Omental fat pad (tissue), 4 donors: ENCODE measurements around the gene CGRRF1. TPM values are rescaled to one million over a fixed set of nuclear protein-coding genes. Genes with fewer than 3 reads are reported as not detected.

Experiments used
- ATAC-seq: fragments of 150-250 bp; one replicate; pipeline ENCODE4 v1.9.1; 2016; ENCODE audit warnings: mild to moderate bottlenecking, moderate library complexity; ENCODE audit not compliant: low FRiP score
- DNase-seq: peaks from one replicate; pipeline ENCODE4 v3.0.0-alpha.2; 2019; ENCODE audit warnings: low spot score
- CTCF ChIP-seq, 3 donors: fragments of 450-650 bp; IDR thresholded peaks; one replicate each; pipeline ENCODE4 v1.5.1; 2016 to 2017; ENCODE audit warnings: antibody characterized with exemption in 3 of 3, mild to moderate bottlenecking in 3 of 3, moderate library complexity in 2 of 3
- total RNA-seq, 4 donors: library from RNA; depleted of rRNA; stranded (reverse); fragments of >200 nt; gene quantifications; one replicate each; pipeline ENCODE4 v1.1.0, GENCODE V29; 2016

CGRRF1 gene
- total RNA-seq, 4 donors from 2014 or later, result 18.0 to 21.8 (median 18.9) TPM

- no peak for ATAC-seq
- DNase-seq, result no peak
- no peak for TF ChIP-seq CTCF (IDR thresholded peaks at IDR 0.05)
Measured at GRCh38 chr14:54481695-54482094, 28.0 kb upstream of the CGRRF1 start.

GRCh38 chr14:54483073-54483745 is 26.5 kb upstream of the CGRRF1 start:
- DNase-seq (no peak), ATAC-seq (no peak)
- TF ChIP-seq CTCF (IDR thresholded peaks at IDR 0.05), result no peak

GRCh38 chr14:54483846-54484245 is 25.9 kb upstream of the CGRRF1 start:
- TF ChIP-seq CTCF (IDR thresholded peaks at IDR 0.05), result no peak
- no peak for DNase-seq
- ATAC-seq, result no peak

- DNase-seq, result no peak
- no peak for ATAC-seq
- no peak for TF ChIP-seq CTCF (IDR thresholded peaks at IDR 0.05)
Measured at GRCh38 chr14:54486685-54487084, 23.0 kb upstream of the CGRRF1 start.

GRCh38 chr14:54487771-54488170 is 21.9 kb upstream of the CGRRF1 start:
- TF ChIP-seq CTCF (IDR thresholded peaks at IDR 0.05), result no peak
- no peak for ATAC-seq
- DNase-seq, result no peak

- ATAC-seq, result no peak
- DNase-seq, result no peak
- no peak for TF ChIP-seq CTCF (IDR thresholded peaks at IDR 0.05)
Measured at GRCh38 chr14:54488318-54488645, 21.4 kb upstream of the CGRRF1 start.

GRCh38 chr14:54488646-54489317 is 20.9 kb upstream of the CGRRF1 start, which contains the start of gene GMFB:
TSS of gene GMFB (minus strand) at chr14:54488980. CDS start at chr14:54488927, 53 bp downstream.
- peak; percentile 96 for ATAC-seq
- TF ChIP-seq CTCF (IDR thresholded peaks at IDR 0.05), result peak in 1 of 3 donors; percentile 9
- DNase-seq, result peak; percentile 74
